Heart left ventricle (tissue), 16 donors: ENCODE data around the gene IFT43. TPM values are rescaled to one million over a fixed set of nuclear protein-coding genes. Genes with fewer than 3 reads are reported as not detected.
A peak's percentile ranks its signal among the peaks of the same experiment; 100 is the strongest.

Source experiments
- ATAC-seq, 4 donors: fragments of 200-7000 bp; cut with Tn5 transposase; one replicate each; pipeline ENCODE4 v1.9.1; 2020 to 2022; ENCODE audit warnings: moderate library complexity in 4 of 4, mild to moderate bottlenecking in 3 of 4, moderate number of reproducible peaks in 1 of 4
- DNase-seq, 5 donors: peaks; one replicate each; pipeline ENCODE4 v3.0.0-alpha.2; 2020
- H3K27ac ChIP-seq, 12 donors: fragments of 200-600 bp; sonication (generic) in 4 of 12; one replicate each; pipeline versions ENCODE4 v1.5.0 to v1.8.0; 2016 to 2022; ENCODE audit warnings: mild to moderate bottlenecking in 2 of 12
- H3K27me3 ChIP-seq, 9 donors: fragments of 200-600 bp; sonication (generic) in 2 of 9; one replicate each; pipeline versions ENCODE4 v1.5.1 to v1.8.0; 2016 to 2022; ENCODE audit warnings: mild to moderate bottlenecking in 3 of 9
- H3K36me3 ChIP-seq, 9 donors: fragments of 200-600 bp; sonication (generic) in 2 of 9; one replicate each; pipeline versions ENCODE4 v1.5.0 to v1.8.0; 2018 to 2022; ENCODE audit warnings: mild to moderate bottlenecking in 2 of 9
- H3K4me1 ChIP-seq, 12 donors: fragments of 200-600 bp; sonication (generic) in 4 of 12; one replicate each; pipeline versions ENCODE4 v1.5.0 to v1.8.0; 2016 to 2022; ENCODE audit warnings: mild to moderate bottlenecking in 3 of 12
- H3K4me3 ChIP-seq, 12 donors: fragments of 200-600 bp; sonication (generic) in 4 of 12; one replicate each; pipeline versions ENCODE4 v1.5.0 to v1.8.0; 2017 to 2022; ENCODE audit warnings: mild to moderate bottlenecking in 9 of 12, moderate library complexity in 4 of 12
- H3K9me3 ChIP-seq, 12 donors: fragments of 200-600 bp; sonication (generic) in 4 of 12; one replicate each; pipeline versions ENCODE4 v1.5.0 to v1.8.0; 2016 to 2022; ENCODE audit warnings: mild to moderate bottlenecking in 1 of 12
- CTCF ChIP-seq, 12 donors: fragments of 200-600 bp; sonication (generic) in 4 of 12; IDR thresholded peaks; one replicate each; pipeline versions ENCODE4 v1.5.0 to v1.8.0; 2018 to 2022; ENCODE audit warnings: antibody characterized with exemption in 12 of 12, mild to moderate bottlenecking in 5 of 12
- POLR2A ChIP-seq, 2 donors: fragments of 450-650 bp; IDR thresholded peaks; one replicate each; pipeline ENCODE4 v1.6.1; 2017; ENCODE audit warnings: antibody characterized with exemption in 2 of 2, mild to moderate bottlenecking in 2 of 2, moderate library complexity in 2 of 2
- WGBS, 4 donors: extraction: QIAGEN DNeasy Blood & Tissue Kit in 2 of 4; methylation state at CpG; one replicate each; pipeline versions ENCODE4 v1.1.5 to v1.1.7; 2013 to 2018; 5-methylcytosine and 5-hydroxymethylcytosine counted together
- intact Hi-C, 10 donors: fragments of 100-400 bp; cut with DNase I; formaldehyde crosslinking; loops; one replicate each; pipeline versions ENCODE4 v1.11.1 to v1.14.2; 2022
- polyA plus RNA-seq, 2 donors: library from polyadenylated mRNA; stranded (reverse); fragments of 200-250 nt; gene quantifications; one replicate each; pipeline ENCODE4 v1.2.3, GENCODE V29; 2013
- total RNA-seq, 9 donors: library from RNA; depleted of rRNA in 2 of 9; stranded (reverse); fragments of >200 nt in 2 of 9; fragmentation: NEBNext Ultra II Directional in 3 of 9; extraction: Animal tissue kit (Norgen Biotek cat#: 25700) in 3 of 9; gene quantifications; one replicate each; pipeline versions ENCODE4 v1.1.0 to v1.2.4, GENCODE V29; 2016 to 2023
- donor health status: ischemic (EF 13 %, LVEDD 7.1; RV severe dilation, severe dysfunction).
- donor health status: healthy with polysubstance abuse.
- donor health status: DM: no; HTN: yes; CAD: no.
- donor health status: DM: no; HTN: no; CAD: no.
- donor health status: ischemic (EF 25% LVEDD 6.9; RV normal size, moderate dysfunction).
- donor health status: ischemic (EF 25% LVEDD 5.7; RV mildly dilated, moderate dysfunction).
- donor health status: healthy.
- donor health status: DM: yes; HTN: yes; CAD: no.
- donor health status: ischemic (EF 35%, LVEDD 5.7; RV mildly dilated, moderate dysfunction).
- donor health status: nonischemic (EF 11% LVEDD 7.7; RV severe dilation, severe dysfunction).
- donor health status: DM: yes; HTN: yes; CAD: no.
- donor health status: PGD.
- donor health status: ischemic (EF 29% LVEDD 5.4; RV normal size, mild dysfunction).
- donor health status: nonischemic (EF 23%, LVEDD 6.1; RV moderate dilation, normal function).

IFT43 gene
- total and polyA plus RNA-seq, 11 donors: 22.8 to 54.7 (median 30.8) TPM

GRCh38 chr14:76077340-76077739 is 91.8 kb downstream of the IFT43 start:
- no peak for ATAC-seq
- H3K27me3 ChIP-seq: no peaks in the 10 kb centered on the region
- H3K4me3 ChIP-seq: no peak overlapping the region
- H3K9me3 ChIP-seq: no peaks in the 10 kb centered on the region
- WGBS, 4 donors: 60 to 78% (median 68%) methylated on average over 2 of the region's 2 CpGs
- H3K27ac ChIP-seq: no peak overlapping the region
- peaks cover 0 to 6% (median 0%) of the 10 kb centered on the region in 12 donors for H3K4me1 ChIP-seq
- DNase-seq: no peak
- H3K36me3 ChIP-seq: peaks cover 0 to 12% (median 5%) of the 10 kb centered on the region in 9 donors
- intact Hi-C loops: no loop called here
- TF ChIP-seq POLR2A (IDR thresholded peaks at IDR 0.05) (no peak), CTCF (IDR thresholded peaks at IDR 0.05) (no peak)

- H3K27me3 ChIP-seq: no peaks in the 10 kb centered on the region
- peaks cover 0 to 6% (median 0%) of the 10 kb centered on the region in 12 donors for H3K4me1 ChIP-seq
- DNase-seq: no peak
- H3K4me3 ChIP-seq: no peak overlapping the region
- no peak overlapping the region for H3K27ac ChIP-seq
- H3K9me3 ChIP-seq: no peaks in the 10 kb centered on the region
- intact Hi-C loops: no loop called here
- ATAC-seq: no peak
- peaks cover 0 to 21% (median 13%) of the 10 kb centered on the region in 9 donors for H3K36me3 ChIP-seq
- WGBS, 4 donors: 92 to 98% (median 95%) methylated on average over 10 of the region's 10 CpGs
- TF ChIP-seq CTCF (IDR thresholded peaks at IDR 0.05) (no peak), POLR2A (IDR thresholded peaks at IDR 0.05) (no peak)
Observed at GRCh38 chr14:76078501-76078900, 92.9 kb downstream of the IFT43 start.

- Histone ChIP-seq H3K27ac (no peak overlapping the region), H3K4me3 (no peak overlapping the region), H3K36me3 (peaks cover 0 to 24% (median 19%) of the 10 kb centered on the region in 9 donors)
Observed at GRCh38 chr14:76080025-76080424, 94.5 kb downstream of the IFT43 start.

GRCh38 chr14:76080471-76080870 is 94.9 kb downstream of the IFT43 start:
- Histone ChIP-seq H3K36me3 (peaks cover 0 to 24% (median 19%) of the 10 kb centered on the region in 9 donors), H3K27ac (no peak overlapping the region), H3K9me3 (no peaks in the 10 kb centered on the region), H3K4me3 (no peak overlapping the region), H3K27me3 (no peaks in the 10 kb centered on the region), H3K4me1 (peaks cover 0 to 6% (median 0%) of the 10 kb centered on the region in 12 donors)
- no peak for TF ChIP-seq CTCF (IDR thresholded peaks at IDR 0.05)
- TF ChIP-seq POLR2A (IDR thresholded peaks at IDR 0.05): no peak
- ATAC-seq (peak in 3 of 4 donors; percentile 21 to 51 (median 36)), DNase-seq (no peak)
- WGBS, 4 donors: 76 to 89% (median 83%) methylated on average over 6 of the region's 6 CpGs
- intact Hi-C loops: no loop called here

More at GRCh38 chr14:76080025-76080424, 94.5 kb downstream of the IFT43 start:
- DNase-seq (peak in 3 of 5 donors; percentile 33 to 54 (median 34)), ATAC-seq (peak; percentile 72 to 90 (median 85))
- intact Hi-C loops: no loop called here
- Histone ChIP-seq H3K4me1 (peaks cover 0 to 6% (median 0%) of the 10 kb centered on the region in 12 donors), H3K27me3 (no peaks in the 10 kb centered on the region), H3K9me3 (no peaks in the 10 kb centered on the region)
- 56 to 83% (median 70%) methylated on average over 6 to 10 of the region's 10 CpGs for WGBS, 4 donors
- TF ChIP-seq POLR2A (IDR thresholded peaks at IDR 0.05) (no peak), CTCF (IDR thresholded peaks at IDR 0.05) (no peak)
